Jurkat, Clone E6-1 (cell line): Measurements from ENCODE around the gene INF2.
A peak's percentile ranks its signal among the peaks of the same experiment; 100 is the strongest.
"Not testable (repeated sequence)": the region's sequence is repeated elsewhere in the genome, so short reads cannot be mapped to it uniquely, and the experiment has no call there.

Experiments
- DNase-seq: peaks from one replicate; pipeline ENCODE4 v3.0.0-alpha.2; 2011; ENCODE audit warnings: low read depth, low spot score
- H3K4me3 ChIP-seq: 2 replicates; pipeline ENCODE4 v1.5.1; 2011; ENCODE audit warnings: mild to moderate bottlenecking, low read length, control low read depth, moderate library complexity

INF2 gene

GRCh38 chr14:104741108-104741802, 51.8 kb downstream of the INF2 start:
- DNase-seq = no peak
- H3K4me3 ChIP-seq = no peak overlapping the region

- no peak for DNase-seq
- no peak overlapping the region for H3K4me3 ChIP-seq
These were observed 52.4 kb downstream of the INF2 start for GRCh38 chr14:104741803-104742251.

GRCh38 chr14:104742586-104743455, 53.4 kb downstream of the INF2 start:
- H3K4me3 ChIP-seq = no peak overlapping the region
- DNase-seq = no peak

GRCh38 chr14:104743461-104744380, 54.3 kb downstream of the INF2 start:
- H3K4me3 ChIP-seq = no peak overlapping the region
- no peak for DNase-seq

- no peak overlapping the region for H3K4me3 ChIP-seq
- DNase-seq = no peak
These were observed 55.1 kb downstream of the INF2 start for GRCh38 chr14:104744484-104744883.

- H3K4me3 ChIP-seq = no peak overlapping the region
- no peak for DNase-seq
These were observed 56.0 kb downstream of the INF2 start for GRCh38 chr14:104745431-104745830.

GRCh38 chr14:104746071-104746545, 56.7 kb downstream of the INF2 start:
- DNase-seq = peak; percentile 67
- H3K4me3 ChIP-seq = peak overlapping the region; percentile 5; the same call in 1 of the 2 replicates

- no peak for DNase-seq
- no peak overlapping the region for H3K4me3 ChIP-seq
These were observed 57.6 kb downstream of the INF2 start for GRCh38 chr14:104746934-104747481.

GRCh38 chr14:104747876-104748275, 58.5 kb downstream of the INF2 start:
- H3K4me3 ChIP-seq = no peak overlapping the region
- DNase-seq = no peak

GRCh38 chr14:104749111-104749649, 59.8 kb downstream of the INF2 start:
- DNase-seq = no peak
- H3K4me3 ChIP-seq = no peak overlapping the region

- DNase-seq = no peak
- H3K4me3 ChIP-seq = no peak overlapping the region
These were observed 60.8 kb downstream of the INF2 start for GRCh38 chr14:104750056-104750752.

GRCh38 chr14:104750753-104751057, 61.3 kb downstream of the INF2 start:
- not testable (repeated sequence) for DNase-seq, H3K4me3 ChIP-seq

- no peak for DNase-seq
- H3K4me3 ChIP-seq = peak overlapping the region; percentile 70
These were observed 62.4 kb downstream of the INF2 start for GRCh38 chr14:104751539-104752422.

GRCh38 chr14:104752423-104752734, 63.0 kb downstream of the INF2 start:
- no peak for DNase-seq
- H3K4me3 ChIP-seq = peak overlapping the region; percentile 70

- peak within 1 kb of the TSS; percentile 97 for H3K4me3 ChIP-seq
- DNase-seq = peak; percentile 99
These were observed 63.5 kb downstream of the INF2 start, which contains the start of gene SIVA1 for GRCh38 chr14:104752735-104753527. Gene SIVA1 (plus strand): TSS chr14:104753147. CDS start chr14:104753202, 55 bp downstream.

GRCh38 chr14:104753528-104754212, 64.3 kb downstream of the INF2 start:
- H3K4me3 ChIP-seq = peak overlapping the region; percentile 97
- no peak for DNase-seq
